ENCODE data around the gene CST9. TPM values are rescaled to one million over a fixed set of nuclear protein-coding genes. Genes with fewer than 3 reads are reported as not detected.

CST9 gene
- total RNA-seq, 1 experiment from 2014 or later: not detected

DNA sequence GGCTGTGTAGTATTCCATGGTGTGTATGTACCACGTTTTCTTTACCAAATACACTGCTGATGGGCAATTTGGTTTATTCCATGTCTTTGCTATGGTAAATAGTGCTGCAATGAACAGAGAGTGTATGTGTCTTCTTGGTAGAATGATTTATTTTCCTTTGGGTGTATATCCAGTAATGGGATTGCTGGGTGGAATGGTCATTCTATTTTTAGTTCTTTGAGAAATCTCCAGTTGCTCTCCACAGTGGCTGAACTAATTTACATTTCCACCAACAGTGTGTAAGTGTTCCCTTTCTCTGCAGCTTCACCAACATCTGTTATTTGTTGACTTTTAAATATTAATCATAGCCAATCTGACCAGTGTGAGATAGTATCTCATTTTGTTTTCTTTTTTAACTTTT is 51.3 kb downstream of the CST9 start:
- CTCF ChIA-PET: no interaction called here
- POLR2A ChIA-PET (ENCODE audit: unreplicated experiment): no interaction called here
- intact Hi-C loops (cut with micrococcal nuclease): no loop called here

More for the DNA sequence above, 51.3 kb downstream of the CST9 start:
- Histone ChIP-seq H3K4me1 (ENCODE audit: insufficient read depth, low read length) (no peaks in the 10 kb centered on the region), H3K27ac (ENCODE audit: low read length) (no peak overlapping the region), H3K9me3 (ENCODE audit: low read length) (no peaks in the 10 kb centered on the region), H3K79me2 (ENCODE audit: low read length) (no peaks in the 10 kb centered on the region), H3K4me3 (ENCODE audit: low read length) (no peak overlapping the region), H3F3A (ENCODE audit: low read length, unreplicated experiment) (no peaks in the 10 kb centered on the region), H2AFZ (ENCODE audit: low read length) (no peak overlapping the region), H3K4me2 (ENCODE audit: low read length) (no peak overlapping the region), H4K20me1 (ENCODE audit: low read length) (no peaks in the 10 kb centered on the region), H3K9ac (ENCODE audit: low read length) (no peak overlapping the region), H3K9me2 (replicated peaks; ENCODE audit: low read length) (no peaks in the 10 kb centered on the region), H3K27me3 (ENCODE audit: low read length) (peaks cover 56% of the 10 kb centered on the region), H3K36me3 (ENCODE audit: low read depth, low read length) (no peaks in the 10 kb centered on the region)
- TF ChIP-seq EZH2phosphoT487 (IDR thresholded peaks at IDR 0.05; ENCODE audit: borderline replicate concordance, low read length): no peak
- TF ChIP-seq, protein P1, sequence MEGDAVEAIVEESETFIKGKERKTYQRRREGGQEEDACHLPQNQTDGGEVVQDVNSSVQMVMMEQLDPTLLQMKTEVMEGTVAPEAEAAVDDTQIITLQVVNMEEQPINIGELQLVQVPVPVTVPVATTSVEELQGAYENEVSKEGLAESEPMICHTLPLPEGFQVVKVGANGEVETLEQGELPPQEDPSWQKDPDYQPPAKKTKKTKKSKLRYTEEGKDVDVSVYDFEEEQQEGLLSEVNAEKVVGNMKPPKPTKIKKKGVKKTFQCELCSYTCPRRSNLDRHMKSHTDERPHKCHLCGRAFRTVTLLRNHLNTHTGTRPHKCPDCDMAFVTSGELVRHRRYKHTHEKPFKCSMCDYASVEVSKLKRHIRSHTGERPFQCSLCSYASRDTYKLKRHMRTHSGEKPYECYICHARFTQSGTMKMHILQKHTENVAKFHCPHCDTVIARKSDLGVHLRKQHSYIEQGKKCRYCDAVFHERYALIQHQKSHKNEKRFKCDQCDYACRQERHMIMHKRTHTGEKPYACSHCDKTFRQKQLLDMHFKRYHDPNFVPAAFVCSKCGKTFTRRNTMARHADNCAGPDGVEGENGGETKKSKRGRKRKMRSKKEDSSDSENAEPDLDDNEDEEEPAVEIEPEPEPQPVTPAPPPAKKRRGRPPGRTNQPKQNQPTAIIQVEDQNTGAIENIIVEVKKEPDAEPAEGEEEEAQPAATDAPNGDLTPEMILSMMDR (conservative IDR thresholded peaks at IDR 0.05; ENCODE audit: low read depth, low read length): no peak
- no peak for TF ChIP-seq EZH2 (IDR thresholded peaks at IDR 0.05; ENCODE audit: low read length, unreplicated experiment)
- BruUV-seq (replicated peaks): no TSS peak
- no peak for ATAC-seq
- no peak for DNase-seq

Other genes starting within 250 kb of the CST9 start
- 16.0 and 17.9 TPM in 2 replicates for gene GZF1, start 243.7 kb downstream of the CST9 start, total RNA-seq (2014; rRNA removed)
- gene NAPB, start 184.4 kb downstream of the CST9 start, total RNA-seq (2014; rRNA removed): 5.0 and 7.8 TPM in 2 replicates
- not detected in 2 replicates for gene CSTL1, start 166.2 kb downstream of the CST9 start, total RNA-seq (2014; rRNA removed)
- not detected in 2 replicates for gene CST11, start 153.0 kb downstream of the CST9 start, total RNA-seq (2014; rRNA removed)
- not detected in 2 replicates for gene CST8, start 114.8 kb downstream of the CST9 start, total RNA-seq (2014; rRNA removed)
- not detected in 2 replicates for gene CST9L, start 37.4 kb downstream of the CST9 start, total RNA-seq (2014; rRNA removed)
- gene CST3, start 32.0 kb upstream of the CST9 start, total RNA-seq (2014; rRNA removed): 311 and 331 TPM in 2 replicates
- gene CST4, start 83.1 kb upstream of the CST9 start, total RNA-seq (2014; rRNA removed): 0.98 TPM in 1 of 2 replicates, not detected in the other
- 0.22 and 0.92 TPM in 2 replicates for gene CST1, start 145.0 kb upstream of the CST9 start, total RNA-seq (2014; rRNA removed)
- gene CST2, start 220.8 kb upstream of the CST9 start, total RNA-seq (2014; rRNA removed): not detected in 2 replicates

Data from PC-3 (cell line).